ENCODE results near the gene INSYN2B. TPM values are rescaled to one million over a fixed set of nuclear protein-coding genes. Genes with fewer than 3 reads are reported as not detected.

INSYN2B gene
- 0.27 and 0.35 TPM in 2 replicates for total RNA-seq
- long read RNA-seq = 0 reads

DNA sequence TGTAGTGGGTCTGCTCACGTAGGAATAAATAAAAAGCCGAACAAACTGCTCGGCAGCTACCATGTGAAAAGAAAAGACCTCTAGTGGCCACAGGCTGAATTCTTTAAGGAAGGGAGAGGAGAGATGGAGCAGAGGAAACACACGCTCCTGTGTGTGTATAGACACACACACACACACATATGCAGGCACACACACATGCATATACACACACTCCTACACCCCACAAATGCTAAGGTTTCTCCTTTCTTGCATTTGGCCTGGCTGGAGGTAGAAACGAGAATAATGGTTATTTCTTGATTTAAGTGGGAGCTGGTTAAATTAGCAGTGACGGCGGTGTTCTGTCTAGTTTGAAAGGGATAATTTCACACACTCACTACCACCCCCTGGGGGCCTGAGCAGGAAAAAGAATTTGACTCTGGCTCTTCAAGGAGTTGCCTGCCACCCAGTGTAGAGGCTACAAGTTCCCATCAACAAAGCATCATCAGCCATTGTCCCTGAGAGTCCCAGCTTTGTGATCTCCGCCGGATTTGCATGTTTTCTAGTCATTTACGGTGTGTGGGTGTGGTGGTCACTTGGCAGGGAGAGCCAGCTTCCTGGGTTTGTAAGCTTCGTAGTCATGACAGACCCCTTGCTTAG lies at the start of gene INSYN2B:
Gene INSYN2B (minus strand): TSS at position 78 of the 636 bp plus-strand sequence. CDS start 96,597 bp downstream, outside the sequence.
- H3K27ac Mint-ChIP-seq (ENCODE audit: unreplicated experiment) = no peak within 1 kb of the TSS

DNA sequence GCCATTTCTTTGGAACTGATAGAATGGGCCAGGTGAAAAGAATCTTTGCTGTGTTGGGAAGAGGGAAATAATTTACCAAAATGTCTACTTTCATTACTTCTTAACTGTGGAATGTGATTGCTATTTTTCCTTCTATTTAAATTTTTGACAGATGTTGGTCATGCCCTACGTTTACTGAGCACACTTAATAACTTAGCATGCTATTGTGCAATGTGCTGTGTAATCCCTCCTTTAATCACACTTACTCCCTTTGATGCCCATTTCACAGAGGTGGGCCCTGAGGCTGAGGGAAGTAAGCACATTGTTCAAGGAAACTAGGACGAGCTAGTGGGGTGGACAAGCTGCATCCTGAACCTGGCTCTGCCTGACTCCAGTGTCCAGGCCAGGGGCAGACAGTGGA lies 47.8 kb upstream of the INSYN2B start:
- no peak overlapping the region for H3K4me3 Mint-ChIP-seq
- TF ChIP-seq, protein P1, sequence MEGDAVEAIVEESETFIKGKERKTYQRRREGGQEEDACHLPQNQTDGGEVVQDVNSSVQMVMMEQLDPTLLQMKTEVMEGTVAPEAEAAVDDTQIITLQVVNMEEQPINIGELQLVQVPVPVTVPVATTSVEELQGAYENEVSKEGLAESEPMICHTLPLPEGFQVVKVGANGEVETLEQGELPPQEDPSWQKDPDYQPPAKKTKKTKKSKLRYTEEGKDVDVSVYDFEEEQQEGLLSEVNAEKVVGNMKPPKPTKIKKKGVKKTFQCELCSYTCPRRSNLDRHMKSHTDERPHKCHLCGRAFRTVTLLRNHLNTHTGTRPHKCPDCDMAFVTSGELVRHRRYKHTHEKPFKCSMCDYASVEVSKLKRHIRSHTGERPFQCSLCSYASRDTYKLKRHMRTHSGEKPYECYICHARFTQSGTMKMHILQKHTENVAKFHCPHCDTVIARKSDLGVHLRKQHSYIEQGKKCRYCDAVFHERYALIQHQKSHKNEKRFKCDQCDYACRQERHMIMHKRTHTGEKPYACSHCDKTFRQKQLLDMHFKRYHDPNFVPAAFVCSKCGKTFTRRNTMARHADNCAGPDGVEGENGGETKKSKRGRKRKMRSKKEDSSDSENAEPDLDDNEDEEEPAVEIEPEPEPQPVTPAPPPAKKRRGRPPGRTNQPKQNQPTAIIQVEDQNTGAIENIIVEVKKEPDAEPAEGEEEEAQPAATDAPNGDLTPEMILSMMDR (conservative IDR thresholded peaks at IDR 0.05) = no peak
- no peak for DNase-seq (ENCODE audit: low read depth, low spot score)
- no peaks in the 10 kb centered on the region for H3K4me1 Mint-ChIP-seq
- no peaks in the 10 kb centered on the region for H3K36me3 Mint-ChIP-seq (ENCODE audit: low read depth)
- no peak overlapping the region for H3K27ac Mint-ChIP-seq (ENCODE audit: unreplicated experiment)
- no peaks in the 10 kb centered on the region for H3K9me3 Mint-ChIP-seq
- peaks cover 6% of the 10 kb centered on the region for H3K27me3 Mint-ChIP-seq (ENCODE audit: low read depth)

More for the DNA sequence above, at the start of gene INSYN2B:
- peak; percentile 80 for DNase-seq (ENCODE audit: low read depth, low spot score)
- Mint-ChIP-seq H3K4me1 (peaks cover 36% of the 10 kb centered on the region), H3K9me3 (no peaks in the 10 kb centered on the region), H3K36me3 (ENCODE audit: low read depth) (no peaks in the 10 kb centered on the region), H3K4me3 (peak within 1 kb of the TSS; percentile 76), H3K27me3 (ENCODE audit: low read depth) (peaks cover 17% of the 10 kb centered on the region)
- TF ChIP-seq, protein P1 (conservative IDR thresholded peaks at IDR 0.05) = peak; percentile 80

DNA sequence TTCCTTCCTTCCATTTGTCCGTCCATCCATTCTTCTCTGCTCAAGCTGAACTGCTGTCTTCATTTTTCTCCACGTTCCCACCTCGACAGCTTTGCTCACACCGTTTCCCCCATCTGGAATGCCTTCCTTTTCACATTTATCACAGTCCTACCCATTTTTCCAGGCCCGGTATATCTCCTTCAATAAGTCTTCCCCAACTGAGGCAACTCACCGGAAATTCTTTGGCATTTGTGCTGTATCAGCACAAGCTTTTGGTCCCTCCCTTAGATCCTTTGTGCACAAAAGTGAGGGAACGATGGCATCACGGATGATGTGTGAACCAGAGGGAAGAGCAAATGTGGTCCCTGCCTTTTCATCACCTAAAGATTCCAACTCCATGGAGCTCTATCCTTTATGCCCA lies 45.6 kb upstream of the INSYN2B start:
- Mint-ChIP-seq H3K4me1 (no peaks in the 10 kb centered on the region), H3K9me3 (no peaks in the 10 kb centered on the region), H3K27me3 (ENCODE audit: low read depth) (peaks cover 9% of the 10 kb centered on the region), H3K36me3 (ENCODE audit: low read depth) (no peaks in the 10 kb centered on the region), H3K27ac (ENCODE audit: unreplicated experiment) (no peak overlapping the region), H3K4me3 (no peak overlapping the region)
- TF ChIP-seq, protein P1 (conservative IDR thresholded peaks at IDR 0.05) = no peak
- no peak for DNase-seq (ENCODE audit: low read depth, low spot score)

DNA sequence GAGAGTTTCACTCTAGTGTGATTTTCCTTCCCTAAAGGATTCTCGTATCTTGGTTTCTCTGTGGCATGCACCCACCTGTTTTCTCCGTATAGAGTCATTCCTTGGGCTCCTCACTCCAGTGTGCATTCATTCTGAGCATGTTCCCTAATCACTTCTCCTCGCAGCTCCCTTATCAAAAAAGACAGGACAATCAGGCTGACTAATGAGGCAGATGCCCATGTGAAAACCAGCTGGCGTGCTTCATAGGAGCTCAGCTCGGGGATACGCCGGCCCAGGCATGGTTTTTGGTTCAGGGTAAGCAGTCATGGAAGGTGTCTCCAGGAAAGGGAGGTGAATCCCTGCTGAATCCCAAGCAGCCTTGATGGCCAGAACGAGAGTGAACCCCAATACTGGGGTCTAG lies 41.2 kb upstream of the INSYN2B start:
- DNase-seq (ENCODE audit: low read depth, low spot score) = no peak
- Mint-ChIP-seq H3K4me1 (no peaks in the 10 kb centered on the region), H3K9me3 (no peaks in the 10 kb centered on the region), H3K4me3 (no peak overlapping the region), H3K27me3 (ENCODE audit: low read depth) (peaks cover 18% of the 10 kb centered on the region), H3K36me3 (ENCODE audit: low read depth) (no peaks in the 10 kb centered on the region), H3K27ac (ENCODE audit: unreplicated experiment) (no peak overlapping the region)
- TF ChIP-seq, protein P1 (conservative IDR thresholded peaks at IDR 0.05) = no peak

DNA sequence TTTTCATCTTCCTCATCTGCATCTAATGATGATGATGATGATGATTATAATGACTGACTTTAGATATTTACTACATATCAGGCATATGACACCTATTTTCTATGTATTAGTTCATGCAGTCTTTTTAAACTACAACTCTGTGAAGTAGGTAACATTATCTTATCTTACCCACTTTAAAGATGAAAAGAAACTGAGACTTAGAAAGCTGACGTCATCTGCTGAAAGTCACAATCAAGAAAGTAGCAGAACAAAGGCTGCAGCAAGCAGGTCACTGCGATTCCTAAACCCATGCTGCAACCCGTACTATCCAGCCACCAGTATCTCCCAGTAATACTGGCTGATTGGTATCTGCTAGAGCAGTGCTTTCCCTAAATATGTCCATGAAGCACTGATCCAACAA lies 40.1 kb upstream of the INSYN2B start:
- no peaks in the 10 kb centered on the region for H3K9me3 Mint-ChIP-seq
- no peak overlapping the region for H3K27ac Mint-ChIP-seq (ENCODE audit: unreplicated experiment)
- H3K4me1 Mint-ChIP-seq = no peaks in the 10 kb centered on the region
- no peak overlapping the region for H3K4me3 Mint-ChIP-seq
- peaks cover 18% of the 10 kb centered on the region for H3K27me3 Mint-ChIP-seq (ENCODE audit: low read depth)
- TF ChIP-seq, protein P1 (conservative IDR thresholded peaks at IDR 0.05) = no peak
- no peaks in the 10 kb centered on the region for H3K36me3 Mint-ChIP-seq (ENCODE audit: low read depth)
- DNase-seq (ENCODE audit: low read depth, low spot score) = no peak
